ENCODE data around the gene GRIA1. TPM values are rescaled to one million over a fixed set of nuclear protein-coding genes. Genes with fewer than 3 reads are reported as not detected.

The GRIA1 gene
- total RNA-seq, 2 donors from 2014 or later, result 1.2 TPM; not detected in 1

DNA sequence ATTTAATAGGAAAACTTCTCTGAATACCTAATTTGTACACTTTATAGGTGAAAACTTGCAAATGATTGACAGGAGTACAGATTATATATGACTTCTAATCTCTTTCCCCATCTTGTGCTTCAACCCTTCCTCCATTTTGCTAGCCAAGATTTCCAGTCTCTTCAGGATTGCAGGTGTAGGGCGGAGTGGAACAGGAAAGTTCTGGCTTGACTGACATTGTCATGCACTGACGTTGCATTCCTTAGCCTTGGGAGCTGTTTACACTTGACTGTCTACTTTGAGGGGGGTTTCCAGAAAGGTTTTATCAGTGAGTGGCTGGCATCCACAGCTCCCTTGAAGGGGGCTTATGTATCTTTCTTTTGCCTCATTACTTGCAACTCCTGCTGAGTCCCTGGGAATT lies 34.1 kb upstream of the GRIA1 start:
- Mint-ChIP-seq H3K9me3 (no peaks in the 10 kb centered on the region), H3K36me3 (ENCODE audit: low read depth) (no peaks in the 10 kb centered on the region), H3K27me3 (ENCODE audit: insufficient read depth) (peaks cover 16% of the 10 kb centered on the region), H3K4me1 (peaks cover 10% of the 10 kb centered on the region), H3K27ac (no peak overlapping the region), H3K4me3 (no peak overlapping the region)
- Histone ChIP-seq H3K4me3 (ENCODE audit: low read length) (no peak overlapping the region), H3K27me3 (ENCODE audit: control insufficient read depth, insufficient read depth, low read length, poor library complexity, severe bottlenecking) (no peaks in the 10 kb centered on the region), H3K9me3 (ENCODE audit: control insufficient read depth, low read length) (no peaks in the 10 kb centered on the region), H3K27ac (ENCODE audit: low read depth, low read length) (no peak overlapping the region), H3K4me1 (ENCODE audit: control insufficient read depth, insufficient read depth, low read length) (no peaks in the 10 kb centered on the region), H3K36me3 (ENCODE audit: control insufficient read depth, insufficient read depth, low read length) (no peaks in the 10 kb centered on the region), H3K9ac (ENCODE audit: extremely low read depth, low read length, poor library complexity, severe bottlenecking) (no peak overlapping the region)
- DNase-seq, result no peak
- TF ChIP-seq, protein P1, sequence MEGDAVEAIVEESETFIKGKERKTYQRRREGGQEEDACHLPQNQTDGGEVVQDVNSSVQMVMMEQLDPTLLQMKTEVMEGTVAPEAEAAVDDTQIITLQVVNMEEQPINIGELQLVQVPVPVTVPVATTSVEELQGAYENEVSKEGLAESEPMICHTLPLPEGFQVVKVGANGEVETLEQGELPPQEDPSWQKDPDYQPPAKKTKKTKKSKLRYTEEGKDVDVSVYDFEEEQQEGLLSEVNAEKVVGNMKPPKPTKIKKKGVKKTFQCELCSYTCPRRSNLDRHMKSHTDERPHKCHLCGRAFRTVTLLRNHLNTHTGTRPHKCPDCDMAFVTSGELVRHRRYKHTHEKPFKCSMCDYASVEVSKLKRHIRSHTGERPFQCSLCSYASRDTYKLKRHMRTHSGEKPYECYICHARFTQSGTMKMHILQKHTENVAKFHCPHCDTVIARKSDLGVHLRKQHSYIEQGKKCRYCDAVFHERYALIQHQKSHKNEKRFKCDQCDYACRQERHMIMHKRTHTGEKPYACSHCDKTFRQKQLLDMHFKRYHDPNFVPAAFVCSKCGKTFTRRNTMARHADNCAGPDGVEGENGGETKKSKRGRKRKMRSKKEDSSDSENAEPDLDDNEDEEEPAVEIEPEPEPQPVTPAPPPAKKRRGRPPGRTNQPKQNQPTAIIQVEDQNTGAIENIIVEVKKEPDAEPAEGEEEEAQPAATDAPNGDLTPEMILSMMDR (conservative IDR thresholded peaks at IDR 0.05), result no peak
- 67 to 71% methylated on average over 2 of the region's 2 CpGs for WGBS, 2 experiments (ENCODE audit: insufficient coverage in 1 of 2, insufficient read length in 1 of 2)

GRCh38 chr5:153456993-153457392 lies 33.5 kb upstream of the GRIA1 start:
- Histone ChIP-seq H3K4me1 (ENCODE audit: control insufficient read depth, insufficient read depth, low read length) (no peaks in the 10 kb centered on the region), H3K9me3 (ENCODE audit: control insufficient read depth, low read length) (no peaks in the 10 kb centered on the region), H3K9ac (ENCODE audit: extremely low read depth, low read length, poor library complexity, severe bottlenecking) (no peak overlapping the region), H3K27ac (ENCODE audit: low read depth, low read length) (no peak overlapping the region), H3K27me3 (ENCODE audit: control insufficient read depth, insufficient read depth, low read length, poor library complexity, severe bottlenecking) (no peaks in the 10 kb centered on the region), H3K36me3 (ENCODE audit: control insufficient read depth, insufficient read depth, low read length) (no peaks in the 10 kb centered on the region), H3K4me3 (ENCODE audit: low read length) (no peak overlapping the region)
- H3K9me3 Mint-ChIP-seq, result no peaks in the 10 kb centered on the region
- no peak for DNase-seq
- no peak overlapping the region for H3K27ac Mint-ChIP-seq
- 92% methylated on average over 1 of the region's 1 CpG; no CpG with 5 or more reads in 1 of the 2 experiments for WGBS, 2 experiments (ENCODE audit: insufficient coverage in 1 of 2, insufficient read length in 1 of 2)
- H3K4me1 Mint-ChIP-seq, result peaks cover 9% of the 10 kb centered on the region
- no peak overlapping the region for H3K4me3 Mint-ChIP-seq
- peaks cover 16% of the 10 kb centered on the region for H3K27me3 Mint-ChIP-seq (ENCODE audit: insufficient read depth)
- H3K36me3 Mint-ChIP-seq (ENCODE audit: low read depth), result no peaks in the 10 kb centered on the region
- TF ChIP-seq, protein P1 (conservative IDR thresholded peaks at IDR 0.05), result no peak

GRCh38 chr5:153458268-153458667 lies 32.2 kb upstream of the GRIA1 start:
- H3K4me3 Mint-ChIP-seq, result no peak overlapping the region
- no peaks in the 10 kb centered on the region for H3K36me3 ChIP-seq (ENCODE audit: control insufficient read depth, insufficient read depth, low read length)
- no peak for DNase-seq
- no peaks in the 10 kb centered on the region for H3K9me3 Mint-ChIP-seq
- no peak overlapping the region for H3K9ac ChIP-seq (ENCODE audit: extremely low read depth, low read length, poor library complexity, severe bottlenecking)
- no peaks in the 10 kb centered on the region for H3K4me1 ChIP-seq (ENCODE audit: control insufficient read depth, insufficient read depth, low read length)
- TF ChIP-seq, protein P1 (conservative IDR thresholded peaks at IDR 0.05), result no peak
- H3K36me3 Mint-ChIP-seq (ENCODE audit: low read depth), result no peaks in the 10 kb centered on the region
- no peaks in the 10 kb centered on the region for H3K27me3 ChIP-seq (ENCODE audit: control insufficient read depth, insufficient read depth, low read length, poor library complexity, severe bottlenecking)
- no peak overlapping the region for H3K27ac Mint-ChIP-seq
- H3K9me3 ChIP-seq (ENCODE audit: control insufficient read depth, low read length), result no peaks in the 10 kb centered on the region
- peaks cover 5% of the 10 kb centered on the region for H3K4me1 Mint-ChIP-seq
- no peak overlapping the region for H3K4me3 ChIP-seq (ENCODE audit: low read length)
- H3K27me3 Mint-ChIP-seq (ENCODE audit: insufficient read depth), result peaks cover 12% of the 10 kb centered on the region
- no peak overlapping the region for H3K27ac ChIP-seq (ENCODE audit: low read depth, low read length)

Data from endodermal cell (in vitro differentiated cells).